Measurements from ENCODE around the gene BANK1. TPM values are rescaled to one million over a fixed set of nuclear protein-coding genes. Genes with fewer than 3 reads are reported as not detected.

The BANK1 gene
- total and polyA plus RNA-seq, 12 donors: 0.08 to 1.1 (median 0.35) TPM; not detected in 3

- WGBS, 2 donors: 86 to 91% methylated on average over 4 of the region's 4 CpGs
- ATAC-seq (no peak), DNase-seq (no peak)
- H3K4me1 ChIP-seq: no peaks in the 10 kb centered on the region
- H3K27me3 ChIP-seq: no peaks in the 10 kb centered on the region
- H3K36me3 ChIP-seq: no peaks in the 10 kb centered on the region
- TF ChIP-seq CTCF (IDR thresholded peaks at IDR 0.05): no peak
- intact Hi-C loops (cut with DNase I): no loop called here
- H3K4me3 ChIP-seq: no peak overlapping the region
- no peaks in the 10 kb centered on the region for H3K9me3 ChIP-seq
- H3K27ac ChIP-seq: no peak overlapping the region
Measured at GRCh38 chr4:102057122-102057521, 266.6 kb downstream of the BANK1 start.

GRCh38 chr4:102061133-102061532 lies 270.6 kb downstream of the BANK1 start:
- intact Hi-C loops (cut with DNase I): no loop called here
- no peak for TF ChIP-seq CTCF (IDR thresholded peaks at IDR 0.05)
- no peaks in the 10 kb centered on the region for H3K4me1 ChIP-seq
- no peak overlapping the region for H3K27ac ChIP-seq
- no peak for ATAC-seq
- H3K36me3 ChIP-seq: no peaks in the 10 kb centered on the region
- no peaks in the 10 kb centered on the region for H3K27me3 ChIP-seq
- WGBS, 2 donors: 80 to 83% methylated on average over 1 of the region's 1 CpG
- no peaks in the 10 kb centered on the region for H3K9me3 ChIP-seq
- DNase-seq: no peak
- H3K4me3 ChIP-seq: no peak overlapping the region

- Histone ChIP-seq H3K27me3 (no peaks in the 10 kb centered on the region), H3K4me3 (no peak overlapping the region), H3K4me1 (no peaks in the 10 kb centered on the region), H3K36me3 (no peaks in the 10 kb centered on the region), H3K27ac (no peak overlapping the region), H3K9me3 (peaks cover 0 to 7% (median 0%) of the 10 kb centered on the region in 11 donors)
- no peak for TF ChIP-seq CTCF (IDR thresholded peaks at IDR 0.05)
- no peak for ATAC-seq
- intact Hi-C loops (cut with DNase I): no loop called here
- no peak for DNase-seq
Measured at GRCh38 chr4:102064747-102065442, 274.4 kb downstream of the BANK1 start.

- WGBS, 2 donors: 76% methylated on average over 1 of the region's 1 CpG
Measured at GRCh38 chr4:102076622-102077021, 286.1 kb downstream of the BANK1 start.

More at GRCh38 chr4:102076622-102077021, 286.1 kb downstream of the BANK1 start:
- Histone ChIP-seq H3K4me1 (no peaks in the 10 kb centered on the region), H3K36me3 (no peaks in the 10 kb centered on the region), H3K27ac (no peak overlapping the region), H3K27me3 (no peaks in the 10 kb centered on the region), H3K9me3 (no peaks in the 10 kb centered on the region), H3K4me3 (no peak overlapping the region)
- intact Hi-C loops (cut with DNase I): no loop called here
- TF ChIP-seq CTCF (IDR thresholded peaks at IDR 0.05): no peak
- no peak for DNase-seq
- ATAC-seq: no peak
